ENCODE data around the gene SEPTIN12. TPM values are rescaled to one million over a fixed set of nuclear protein-coding genes. Genes with fewer than 3 reads are reported as not detected.
A peak's percentile ranks its signal among the peaks of the same experiment; 100 is the strongest.

SEPTIN12 gene
- total RNA-seq, 1 experiment from 2014 or later = not detected

DNA sequence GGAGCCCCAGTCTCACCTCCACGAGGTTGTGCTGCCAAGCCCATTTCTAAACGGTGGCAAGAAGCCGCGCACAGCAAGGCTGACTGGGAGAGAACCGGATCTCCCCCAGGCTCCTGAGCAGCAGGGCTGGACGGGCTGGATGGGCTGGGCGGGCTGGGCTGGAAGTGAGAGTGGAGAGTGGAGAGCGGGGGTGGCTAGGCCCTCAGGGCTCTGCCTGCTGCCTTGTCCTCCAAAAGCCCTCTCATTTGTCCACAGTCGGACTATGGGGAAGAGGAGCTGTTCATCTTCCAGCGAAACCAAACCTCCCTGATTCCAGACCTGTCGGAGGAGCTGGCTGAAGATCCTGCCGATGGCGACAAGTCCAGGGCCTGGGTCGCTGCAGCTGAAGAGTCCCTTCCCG, 50.6 kb downstream of the SEPTIN12 start:
- H3K27me3 ChIP-seq (ENCODE audit: insufficient read depth, low read depth) = no peaks in the 10 kb centered on the region
- ChIA-PET CTCF (no interaction called here), POLR2A (ENCODE audit: unreplicated experiment) (no interaction called here)
- TF ChIP-seq EZH2 (IDR thresholded peaks at IDR 0.05; ENCODE audit: low read depth) = no peak
- TF ChIP-seq, protein P1, sequence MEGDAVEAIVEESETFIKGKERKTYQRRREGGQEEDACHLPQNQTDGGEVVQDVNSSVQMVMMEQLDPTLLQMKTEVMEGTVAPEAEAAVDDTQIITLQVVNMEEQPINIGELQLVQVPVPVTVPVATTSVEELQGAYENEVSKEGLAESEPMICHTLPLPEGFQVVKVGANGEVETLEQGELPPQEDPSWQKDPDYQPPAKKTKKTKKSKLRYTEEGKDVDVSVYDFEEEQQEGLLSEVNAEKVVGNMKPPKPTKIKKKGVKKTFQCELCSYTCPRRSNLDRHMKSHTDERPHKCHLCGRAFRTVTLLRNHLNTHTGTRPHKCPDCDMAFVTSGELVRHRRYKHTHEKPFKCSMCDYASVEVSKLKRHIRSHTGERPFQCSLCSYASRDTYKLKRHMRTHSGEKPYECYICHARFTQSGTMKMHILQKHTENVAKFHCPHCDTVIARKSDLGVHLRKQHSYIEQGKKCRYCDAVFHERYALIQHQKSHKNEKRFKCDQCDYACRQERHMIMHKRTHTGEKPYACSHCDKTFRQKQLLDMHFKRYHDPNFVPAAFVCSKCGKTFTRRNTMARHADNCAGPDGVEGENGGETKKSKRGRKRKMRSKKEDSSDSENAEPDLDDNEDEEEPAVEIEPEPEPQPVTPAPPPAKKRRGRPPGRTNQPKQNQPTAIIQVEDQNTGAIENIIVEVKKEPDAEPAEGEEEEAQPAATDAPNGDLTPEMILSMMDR (conservative IDR thresholded peaks at IDR 0.05) = no peak
- no peaks in the 10 kb centered on the region for H3K9me2 ChIP-seq (ENCODE audit: insufficient read depth)
- no peak overlapping the region for H2AFZ ChIP-seq
- no peak for DNase-seq
- intact Hi-C loops (cut with micrococcal nuclease; ENCODE audit: unreplicated experiment) = no loop called here
- H3K9me3 ChIP-seq (ENCODE audit: insufficient read depth, low read depth) = no peaks in the 10 kb centered on the region
- no TSS peak for BruUV-seq (replicated peaks)
- no peak overlapping the region for H3K27ac ChIP-seq
- H3K79me2 ChIP-seq (ENCODE audit: low read depth) = peaks cover 13% of the 10 kb centered on the region
- peaks cover 20% of the 10 kb centered on the region for H3F3A ChIP-seq (ENCODE audit: insufficient read depth, low read depth)
- H3K36me3 ChIP-seq (ENCODE audit: low read depth) = no peaks in the 10 kb centered on the region
- no peaks in the 10 kb centered on the region for H4K20me1 ChIP-seq (ENCODE audit: insufficient read depth)
- peaks cover 11% of the 10 kb centered on the region for H3K4me1 ChIP-seq (replicated peaks; ENCODE audit: insufficient read depth)
- no peak overlapping the region for H3K4me3 ChIP-seq
- no peak overlapping the region for H3K4me2 ChIP-seq

GRCh38 chr16:4736546-4736945, 51.6 kb downstream of the SEPTIN12 start:
- H3K27ac ChIP-seq = no peak overlapping the region
- H3K36me3 ChIP-seq (ENCODE audit: low read depth) = no peaks in the 10 kb centered on the region
- peaks cover 21% of the 10 kb centered on the region for H3K79me2 ChIP-seq (ENCODE audit: low read depth)
- H3K9me3 ChIP-seq (ENCODE audit: insufficient read depth, low read depth) = no peaks in the 10 kb centered on the region
- no peaks in the 10 kb centered on the region for H3K27me3 ChIP-seq (ENCODE audit: insufficient read depth, low read depth)
- no peak for TF ChIP-seq EZH2 (IDR thresholded peaks at IDR 0.05; ENCODE audit: low read depth)
- TF ChIP-seq, protein P1 (conservative IDR thresholded peaks at IDR 0.05) = no peak
- peaks cover 12% of the 10 kb centered on the region for H3K4me1 ChIP-seq (replicated peaks; ENCODE audit: insufficient read depth)
- ChIA-PET CTCF (no interaction called here), POLR2A (ENCODE audit: unreplicated experiment) (no interaction called here)
- intact Hi-C loops (cut with micrococcal nuclease; ENCODE audit: unreplicated experiment) = no loop called here
- H2AFZ ChIP-seq = no peak overlapping the region
- H4K20me1 ChIP-seq (ENCODE audit: insufficient read depth) = no peaks in the 10 kb centered on the region
- H3K4me3 ChIP-seq = no peak overlapping the region
- DNase-seq = no peak
- no peak overlapping the region for H3K4me2 ChIP-seq
- H3K9me2 ChIP-seq (ENCODE audit: insufficient read depth) = no peaks in the 10 kb centered on the region
- no TSS peak for BruUV-seq (replicated peaks)
- peaks cover 20% of the 10 kb centered on the region for H3F3A ChIP-seq (ENCODE audit: insufficient read depth, low read depth)

GRCh38 chr16:4734730-4735535, 53.2 kb downstream of the SEPTIN12 start:
- peaks cover 20% of the 10 kb centered on the region for H3F3A ChIP-seq (ENCODE audit: insufficient read depth, low read depth)
- BruUV-seq (replicated peaks) = TSS peak; percentile 93

More at GRCh38 chr16:4734730-4735535, 53.2 kb downstream of the SEPTIN12 start:
- POLR2A ChIA-PET (ENCODE audit: unreplicated experiment) = interaction anchor here (0.5 to 1.1 kb wide), 17 partner anchors 19 to 789 kb away, joined by 3 to 12 read pairs (median 4); partner anchors contain the start of genes ROGDI and SEC14L5
- Histone ChIP-seq H3K9me2 (ENCODE audit: insufficient read depth) (no peaks in the 10 kb centered on the region), H3K4me3 (peak overlapping the region; percentile 83), H3K27me3 (ENCODE audit: insufficient read depth, low read depth) (no peaks in the 10 kb centered on the region), H3K4me2 (peak overlapping the region; percentile 85), H3K79me2 (ENCODE audit: low read depth) (peaks cover 21% of the 10 kb centered on the region), H2AFZ (peak overlapping the region; percentile 97), H3K4me1 (replicated peaks; ENCODE audit: insufficient read depth) (peaks cover 12% of the 10 kb centered on the region), H3K9me3 (ENCODE audit: insufficient read depth, low read depth) (no peaks in the 10 kb centered on the region), H3K27ac (peak overlapping the region; percentile 48), H4K20me1 (ENCODE audit: insufficient read depth) (no peaks in the 10 kb centered on the region), H3K36me3 (ENCODE audit: low read depth) (no peaks in the 10 kb centered on the region; the same call in 1 of the 2 replicates)
- CTCF ChIA-PET = interaction anchor here (0.6 to 1.3 kb wide), 4 partner anchors 18 to 331 kb away, joined by 3 to 4 read pairs (median 4); partner anchors contain the start of genes C16orf89 and ROGDI
- DNase-seq = peak; percentile 64 to 91
- intact Hi-C loops (cut with micrococcal nuclease; ENCODE audit: unreplicated experiment) = loop anchor here (1.0 to 5.0 kb wide), 3 partner anchors 33 to 222 kb away; partner anchors contain the start of genes ROGDI and SEC14L5
- TF ChIP-seq EZH2 (IDR thresholded peaks at IDR 0.05; ENCODE audit: low read depth) = no peak
- TF ChIP-seq, protein P1 (conservative IDR thresholded peaks at IDR 0.05) = no peak

All from PC-9 (cell line).